ENCODE data around the gene STAT3.
A peak's percentile ranks its signal among the peaks of the same experiment; 100 is the strongest.
"Not testable (repeated sequence)": the region's sequence is repeated elsewhere in the genome, so short reads cannot be mapped to it uniquely, and the experiment has no call there.

Gene STAT3

GRCh38 chr17:42381898-42382297 is 6.3 kb downstream of the STAT3 start:
- no peak overlapping the region for H3K4me3 ChIP-seq (ENCODE audit: low read depth, low read length)
- in situ Hi-C loops (cut with HindIII; ENCODE audit: low sequenced_read_pairs): no loop called here
- DNase-seq (ENCODE audit: low read depth): no peak

GRCh38 chr17:42380935-42381334 is 7.3 kb downstream of the STAT3 start:
- no peak for DNase-seq (ENCODE audit: low read depth)
- no peak for TF ChIP-seq CTCF (IDR thresholded peaks at IDR 0.05; ENCODE audit: low read depth, low read length, missing control alignments)
- H3K4me3 ChIP-seq (ENCODE audit: low read depth, low read length): no peak overlapping the region
- in situ Hi-C loops (cut with HindIII; ENCODE audit: low sequenced_read_pairs): no loop called here

More at GRCh38 chr17:42381898-42382297, 6.3 kb downstream of the STAT3 start:
- no peak for TF ChIP-seq CTCF (IDR thresholded peaks at IDR 0.05; ENCODE audit: low read depth, low read length, missing control alignments)

- no peak for TF ChIP-seq CTCF (IDR thresholded peaks at IDR 0.05; ENCODE audit: low read depth, low read length, missing control alignments)
- peak overlapping the region; percentile 14 for H3K4me3 ChIP-seq (ENCODE audit: low read depth, low read length)
- in situ Hi-C loops (cut with HindIII; ENCODE audit: low sequenced_read_pairs): no loop called here
- no peak for DNase-seq (ENCODE audit: low read depth)
Observed at GRCh38 chr17:42378959-42379594, 9.2 kb downstream of the STAT3 start.

GRCh38 chr17:42378359-42378958 is 9.8 kb downstream of the STAT3 start:
- no peak for DNase-seq (ENCODE audit: low read depth)
- in situ Hi-C loops (cut with HindIII; ENCODE audit: low sequenced_read_pairs): no loop called here
- TF ChIP-seq CTCF (IDR thresholded peaks at IDR 0.05; ENCODE audit: low read depth, low read length, missing control alignments): no peak
- H3K4me3 ChIP-seq (ENCODE audit: low read depth, low read length): no peak overlapping the region

GRCh38 chr17:42373896-42374295 is 14.3 kb downstream of the STAT3 start:
- in situ Hi-C loops (cut with HindIII; ENCODE audit: low sequenced_read_pairs): no loop called here
- no peak for TF ChIP-seq CTCF (IDR thresholded peaks at IDR 0.05; ENCODE audit: low read depth, low read length, missing control alignments)
- H3K4me3 ChIP-seq (ENCODE audit: low read depth, low read length): no peak overlapping the region
- DNase-seq (ENCODE audit: low read depth): no peak

- no peak for DNase-seq (ENCODE audit: low read depth)
- in situ Hi-C loops (cut with HindIII; ENCODE audit: low sequenced_read_pairs): no loop called here
- H3K4me3 ChIP-seq (ENCODE audit: low read depth, low read length): no peak overlapping the region
- no peak for TF ChIP-seq CTCF (IDR thresholded peaks at IDR 0.05; ENCODE audit: low read depth, low read length, missing control alignments)
Observed at GRCh38 chr17:42372142-42372541, 16.1 kb downstream of the STAT3 start.

- in situ Hi-C loops (cut with HindIII; ENCODE audit: low sequenced_read_pairs); H3K4me3 ChIP-seq (ENCODE audit: low read depth, low read length); DNase-seq (ENCODE audit: low read depth): not testable (repeated sequence)
Observed at GRCh38 chr17:42368797-42369561, 19.3 kb downstream of the STAT3 start.

- H3K4me3 ChIP-seq (ENCODE audit: low read depth, low read length); in situ Hi-C loops (cut with HindIII; ENCODE audit: low sequenced_read_pairs); DNase-seq (ENCODE audit: low read depth): not testable (repeated sequence)
Observed at GRCh38 chr17:42368310-42368709, 19.9 kb downstream of the STAT3 start.

GRCh38 chr17:42366176-42367023 is 21.8 kb downstream of the STAT3 start:
- in situ Hi-C loops (cut with HindIII; ENCODE audit: low sequenced_read_pairs); DNase-seq (ENCODE audit: low read depth); H3K4me3 ChIP-seq (ENCODE audit: low read depth, low read length): not testable (repeated sequence)

Data from astrocyte of the cerebellum (primary cell).